HG02981 (cell line): ENCODE data around the gene MATN3.
A peak's percentile ranks its signal among the peaks of the same experiment; 100 is the strongest.
"Not testable (repeated sequence)": the region's sequence is repeated elsewhere in the genome, so short reads cannot be mapped to it uniquely, and the experiment has no call there.

Experiments used
- ATAC-seq: cut with Tn5 transposase; IDR thresholded peaks from one replicate; pipeline ENCODE4 v1.9.1; 2021; ENCODE audit warnings: mild to moderate bottlenecking, moderate library complexity; ENCODE audit not compliant: unreplicated experiment

The MATN3 gene, protein sequence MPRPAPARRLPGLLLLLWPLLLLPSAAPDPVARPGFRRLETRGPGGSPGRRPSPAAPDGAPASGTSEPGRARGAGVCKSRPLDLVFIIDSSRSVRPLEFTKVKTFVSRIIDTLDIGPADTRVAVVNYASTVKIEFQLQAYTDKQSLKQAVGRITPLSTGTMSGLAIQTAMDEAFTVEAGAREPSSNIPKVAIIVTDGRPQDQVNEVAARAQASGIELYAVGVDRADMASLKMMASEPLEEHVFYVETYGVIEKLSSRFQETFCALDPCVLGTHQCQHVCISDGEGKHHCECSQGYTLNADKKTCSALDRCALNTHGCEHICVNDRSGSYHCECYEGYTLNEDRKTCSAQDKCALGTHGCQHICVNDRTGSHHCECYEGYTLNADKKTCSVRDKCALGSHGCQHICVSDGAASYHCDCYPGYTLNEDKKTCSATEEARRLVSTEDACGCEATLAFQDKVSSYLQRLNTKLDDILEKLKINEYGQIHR

DNA sequence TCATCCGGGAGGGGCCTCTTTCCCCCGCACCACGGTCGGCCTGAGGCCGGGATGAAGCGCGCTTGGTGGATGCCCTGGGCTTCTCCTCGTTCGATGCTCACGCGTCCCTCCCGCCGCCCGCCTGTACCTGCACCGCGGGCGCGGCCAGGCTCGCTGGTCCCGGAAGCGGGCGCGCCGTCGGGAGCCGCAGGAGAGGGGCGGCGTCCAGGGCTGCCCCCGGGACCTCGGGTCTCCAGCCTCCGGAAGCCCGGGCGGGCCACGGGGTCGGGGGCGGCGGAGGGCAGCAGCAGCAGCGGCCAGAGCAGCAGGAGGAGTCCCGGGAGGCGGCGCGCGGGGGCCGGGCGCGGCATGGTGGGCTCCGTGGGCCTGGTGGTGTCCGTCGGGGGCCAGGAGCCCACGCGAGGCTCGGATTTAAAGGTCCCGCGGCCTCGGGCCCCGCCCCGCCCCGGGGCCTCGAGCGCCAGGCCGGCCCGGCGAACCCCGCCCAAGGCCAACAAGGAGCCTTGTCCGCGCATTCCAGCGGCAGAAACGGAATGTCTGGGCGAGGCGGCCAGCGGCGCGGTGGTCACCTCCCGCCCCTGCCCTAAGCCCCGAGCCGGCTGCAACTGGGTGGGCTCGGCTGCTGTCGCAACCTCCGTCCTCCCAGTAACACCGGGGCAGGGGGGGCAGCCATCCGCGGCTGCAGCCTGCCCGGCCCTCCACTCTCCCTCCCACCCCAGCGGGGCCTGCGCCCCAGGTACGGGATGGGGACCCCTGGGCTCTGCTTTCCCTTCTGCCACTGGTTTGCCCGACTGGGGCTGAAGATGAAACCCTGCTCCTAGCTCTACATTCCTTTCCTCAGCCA, at the start of gene MATN3:
TSS of gene MATN3 (minus strand) at position 387 of the 844 bp plus-strand sequence. CDS start at position 350, 37 bp downstream.
- ATAC-seq = no peak

- ATAC-seq = no peak
Observed at GRCh38 chr2:20061940-20062339, 49.5 kb upstream of the MATN3 start.

DNA sequence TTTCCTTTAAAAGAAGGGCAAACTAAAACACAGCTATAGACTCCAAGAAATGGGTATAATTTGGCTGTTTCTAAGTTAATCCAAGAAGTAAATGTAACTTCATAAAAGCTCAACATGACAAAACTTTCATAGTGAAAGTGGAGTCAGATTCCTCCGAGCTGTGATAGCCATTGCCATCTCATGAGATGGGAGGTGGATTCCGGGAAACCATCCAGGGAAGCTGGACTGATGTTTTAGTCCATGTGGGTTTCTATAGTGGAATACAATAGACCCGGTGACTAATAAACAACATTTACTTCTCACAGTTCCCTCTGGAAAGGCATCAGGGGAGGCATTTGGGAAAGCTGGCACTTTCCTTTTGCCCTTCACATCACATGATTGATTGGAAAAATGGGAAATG, 49.0 kb upstream of the MATN3 start:
- ATAC-seq = no peak

GRCh38 chr2:20060106-20060505, 47.6 kb upstream of the MATN3 start:
- no peak for ATAC-seq

DNA sequence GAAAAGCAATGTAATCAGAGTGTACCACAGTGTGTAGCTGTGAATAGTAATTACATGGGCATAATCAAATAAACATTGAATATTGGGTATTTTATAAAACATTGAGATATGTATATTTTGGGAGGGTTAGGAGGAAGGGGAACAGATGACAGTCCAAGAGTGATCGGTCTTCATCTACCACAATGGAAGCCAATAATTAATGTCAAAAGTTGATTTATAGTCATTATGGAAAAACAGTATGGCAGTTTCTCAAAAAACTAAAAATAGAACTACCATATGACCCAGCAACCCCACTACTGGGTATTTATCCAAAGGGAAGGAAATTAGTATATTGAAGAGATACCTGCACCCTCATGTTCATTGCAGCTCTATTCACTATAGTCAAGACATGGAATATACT, 44.8 kb upstream of the MATN3 start:
- no peak for ATAC-seq

DNA sequence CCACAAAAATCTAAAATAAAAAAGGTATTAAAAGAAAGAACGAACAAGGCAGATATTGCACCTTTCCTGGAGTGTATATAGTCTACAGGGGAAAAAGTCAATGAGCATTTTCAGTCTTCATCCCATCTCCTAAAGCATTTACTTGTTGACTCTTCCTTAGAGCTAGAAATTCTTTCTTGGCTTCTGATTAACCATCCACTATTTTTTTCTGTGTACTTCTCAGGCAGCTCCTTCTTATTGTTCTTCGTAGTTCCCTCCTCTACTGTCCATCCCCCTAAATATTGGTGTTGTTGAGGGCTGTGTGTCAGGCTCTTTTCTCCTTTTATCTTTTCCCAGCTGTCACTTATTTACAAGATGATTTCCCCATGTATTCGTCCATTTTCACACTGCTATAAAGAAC, 42.5 kb upstream of the MATN3 start:
- no peak for ATAC-seq

- no peak for ATAC-seq
Observed at GRCh38 chr2:20054119-20054518, 41.7 kb upstream of the MATN3 start.

DNA sequence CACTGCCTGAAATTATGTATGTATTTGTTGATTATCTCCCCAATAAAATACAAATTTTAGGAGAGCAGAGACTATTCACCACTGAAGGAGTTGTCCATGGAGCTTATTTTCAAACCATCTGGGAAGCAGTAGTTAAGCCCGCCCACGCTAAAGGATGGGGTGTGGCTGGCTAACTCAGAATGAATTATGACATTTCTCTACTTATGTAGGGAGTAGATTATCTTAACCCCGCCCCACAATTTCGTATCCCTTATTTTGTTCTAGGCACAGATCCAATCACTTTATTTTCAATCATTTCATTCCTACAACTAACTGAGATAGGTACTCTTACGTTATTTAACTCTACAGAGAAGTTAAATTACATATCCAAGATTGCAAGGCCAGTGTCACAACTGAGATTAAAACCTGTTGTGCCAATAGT, 40.4 kb upstream of the MATN3 start:
- no peak for ATAC-seq

DNA sequence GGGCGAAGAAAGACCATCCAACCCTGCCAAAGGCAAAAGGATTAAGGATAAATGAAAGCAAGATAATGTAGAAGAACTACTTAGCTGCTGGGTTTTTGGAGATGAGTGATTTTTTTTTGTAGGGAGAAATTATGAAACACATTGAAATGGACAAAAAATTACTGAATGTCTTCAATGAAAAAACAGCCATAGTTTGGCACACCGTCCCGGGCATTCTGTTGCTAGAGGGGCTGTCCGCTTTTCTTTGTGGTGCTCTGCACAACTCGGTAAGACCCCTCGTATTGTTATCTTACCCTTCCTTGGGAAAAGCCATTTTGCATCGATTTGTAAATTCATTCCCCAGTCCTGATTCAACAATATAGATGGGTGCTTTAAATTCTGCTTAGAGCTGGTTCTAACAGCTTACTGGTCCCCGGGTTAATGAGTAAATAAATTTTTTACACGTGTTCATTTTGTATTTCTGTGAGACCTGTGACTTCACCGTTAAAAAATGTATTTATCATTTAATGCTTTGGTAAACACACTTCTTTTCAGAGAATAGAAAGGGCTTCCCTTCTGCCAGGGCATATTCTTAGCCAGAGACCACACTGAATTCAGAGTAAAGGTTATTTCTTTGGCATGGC, 39.9 kb upstream of the MATN3 start:
- no peak for ATAC-seq

DNA sequence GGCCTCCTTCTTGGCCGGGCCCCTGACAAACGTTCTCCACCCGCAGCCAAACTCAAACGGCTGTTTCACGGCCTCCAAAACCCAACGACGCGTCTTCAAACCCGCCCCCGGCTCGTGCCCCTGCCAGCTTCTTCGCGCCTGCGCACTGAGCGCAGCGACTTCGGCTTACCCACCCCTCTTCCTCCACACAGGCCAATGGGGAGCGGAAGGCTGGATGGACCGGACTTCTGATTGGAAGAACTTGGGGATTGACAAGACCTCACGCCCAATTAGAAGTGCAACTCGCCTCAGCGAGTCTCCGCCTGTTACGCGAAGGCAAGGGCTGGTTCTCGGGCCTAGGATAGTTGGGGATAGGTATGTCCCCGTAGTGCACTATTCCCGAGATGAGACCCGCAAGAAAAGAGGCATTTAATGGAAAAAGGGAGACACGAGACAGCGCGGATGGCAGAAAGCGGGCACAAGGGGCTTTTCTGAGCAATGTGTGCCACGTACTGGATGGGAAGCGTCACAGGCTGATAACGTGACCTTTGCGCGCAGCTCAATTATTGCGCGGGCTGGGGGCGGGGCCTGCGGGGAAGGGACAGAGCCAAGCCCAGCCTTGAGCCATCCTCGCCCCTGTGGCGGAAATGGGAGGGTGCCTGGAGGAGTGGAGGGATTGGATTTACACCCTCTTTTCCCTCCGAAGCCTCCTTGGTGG, 39.2 kb upstream of the MATN3 start, which contains the start of gene LAPTM4A:
TSS of gene LAPTM4A (minus strand) at position 97 of the 697 bp plus-strand sequence. CDS start 108 bp downstream, outside the sequence.
- ATAC-seq = peak; percentile 93

GRCh38 chr2:20050646-20051531, 38.4 kb upstream of the MATN3 start:
- ATAC-seq = peak; percentile 14

- peak; percentile 32 for ATAC-seq
Observed at GRCh38 chr2:20050104-20050645, 37.7 kb upstream of the MATN3 start.

DNA sequence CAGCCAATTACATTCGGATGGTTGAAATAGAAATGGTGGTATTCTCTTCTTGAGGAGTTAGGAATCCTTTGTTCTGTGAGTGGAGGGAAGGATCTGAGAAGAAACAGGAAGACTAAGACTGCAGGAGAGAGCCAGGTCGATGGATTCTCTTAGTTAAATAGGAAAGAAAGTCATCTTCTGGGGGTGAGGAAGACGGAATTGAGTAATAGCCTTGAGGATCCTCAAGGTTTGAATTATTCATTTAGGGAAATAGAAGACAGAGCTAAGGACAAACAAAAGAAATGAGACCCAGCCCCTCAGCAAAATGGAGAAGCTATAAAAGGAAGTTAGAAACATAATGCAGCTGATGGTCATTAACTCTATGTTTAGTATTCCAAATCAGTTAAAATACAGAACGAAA, 37.2 kb upstream of the MATN3 start:
- no peak for ATAC-seq

GRCh38 chr2:20048488-20049448, 36.3 kb upstream of the MATN3 start:
- ATAC-seq = no peak

DNA sequence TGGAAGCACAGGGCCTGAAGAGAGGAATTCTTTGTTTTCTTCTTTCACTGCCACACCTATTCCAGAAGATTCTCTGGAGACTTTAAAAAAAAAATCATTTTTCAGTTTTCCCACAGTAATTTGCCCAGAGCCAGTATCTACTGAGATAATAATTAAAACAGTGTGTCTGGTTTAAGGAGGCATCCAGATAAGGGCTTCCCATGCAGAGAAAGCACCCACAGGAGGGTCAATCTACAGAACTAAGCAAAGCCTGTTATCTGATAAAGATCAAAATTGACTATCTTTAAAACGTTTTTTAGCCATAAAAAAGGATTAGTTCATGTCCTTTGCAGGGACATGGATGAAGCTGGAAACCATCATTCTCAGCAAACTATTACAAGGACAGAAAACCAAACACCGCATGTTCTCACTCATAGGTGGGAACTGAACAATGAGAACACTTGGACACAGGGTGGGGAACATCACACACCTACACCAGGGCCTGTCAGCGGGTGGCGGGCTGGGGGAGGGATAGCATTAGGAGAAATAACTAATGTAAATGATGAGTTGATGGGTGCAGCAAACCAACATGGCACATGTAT, 33.3 kb upstream of the MATN3 start:
- not testable (repeated sequence) for ATAC-seq

- no peak for ATAC-seq
Observed at GRCh38 chr2:20044778-20045177, 32.3 kb upstream of the MATN3 start.

DNA sequence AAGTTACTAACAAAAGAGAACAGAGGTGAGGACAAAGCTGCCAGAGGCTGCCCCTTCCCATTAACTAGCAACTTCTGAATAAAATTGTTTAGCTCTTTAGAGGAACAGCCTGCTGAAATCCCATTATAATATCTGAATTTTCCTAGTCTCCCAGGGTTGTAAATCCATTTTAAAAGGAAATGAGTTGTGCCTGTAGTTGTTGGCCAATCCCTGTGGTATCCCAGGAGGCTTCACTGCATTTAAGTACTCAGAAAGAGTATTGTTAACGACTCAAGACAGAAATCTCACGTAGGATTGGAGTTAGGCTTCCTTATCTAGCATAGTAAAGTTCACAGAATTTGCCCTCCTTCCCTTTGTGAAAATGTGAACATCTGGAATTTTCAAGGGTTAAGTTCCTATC, 30.1 kb upstream of the MATN3 start:
- no peak for ATAC-seq
